ENCODE data around the gene PDPK1.
A peak's percentile ranks its signal among the peaks of the same experiment; 100 is the strongest.
"Not testable (repeated sequence)": the region's sequence is repeated elsewhere in the genome, so short reads cannot be mapped to it uniquely, and the experiment has no call there.

PDPK1 gene

DNA sequence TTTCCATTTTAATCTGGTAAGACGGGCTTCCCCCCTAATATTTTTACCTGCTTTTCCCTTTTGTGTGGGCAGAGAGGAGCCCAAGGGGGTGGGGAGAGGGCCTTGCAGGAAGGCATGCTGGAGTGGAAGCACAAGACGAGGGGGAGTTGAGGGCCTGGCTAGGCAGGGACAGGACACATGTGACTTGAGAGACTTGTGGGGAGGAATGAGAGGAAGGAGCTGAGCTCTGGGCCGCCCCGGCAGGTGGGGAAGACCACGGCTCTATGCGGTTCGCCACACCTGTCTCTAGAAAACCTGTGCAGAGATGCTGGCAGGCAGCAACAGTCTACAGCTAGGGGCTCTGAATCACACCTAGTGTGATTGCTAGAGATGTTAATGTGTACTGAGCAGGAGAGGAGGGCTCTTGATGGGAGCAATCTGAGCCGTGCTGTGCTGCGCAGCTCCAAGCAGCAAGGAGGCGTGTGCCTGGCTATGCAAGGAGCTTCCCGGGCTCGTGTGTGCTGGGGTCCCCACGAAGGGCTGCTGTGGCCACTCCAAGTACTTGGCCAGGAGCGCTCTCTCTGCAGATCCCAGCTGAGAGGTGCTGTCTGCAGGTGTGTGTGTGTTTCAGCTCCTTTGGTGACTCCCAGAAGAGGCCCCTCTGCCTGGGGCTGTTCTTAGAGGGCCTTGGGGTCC, 50.2 kb downstream of the PDPK1 start:
- no peak for DNase-seq (ENCODE audit: low read depth in 3 of 3)

DNA sequence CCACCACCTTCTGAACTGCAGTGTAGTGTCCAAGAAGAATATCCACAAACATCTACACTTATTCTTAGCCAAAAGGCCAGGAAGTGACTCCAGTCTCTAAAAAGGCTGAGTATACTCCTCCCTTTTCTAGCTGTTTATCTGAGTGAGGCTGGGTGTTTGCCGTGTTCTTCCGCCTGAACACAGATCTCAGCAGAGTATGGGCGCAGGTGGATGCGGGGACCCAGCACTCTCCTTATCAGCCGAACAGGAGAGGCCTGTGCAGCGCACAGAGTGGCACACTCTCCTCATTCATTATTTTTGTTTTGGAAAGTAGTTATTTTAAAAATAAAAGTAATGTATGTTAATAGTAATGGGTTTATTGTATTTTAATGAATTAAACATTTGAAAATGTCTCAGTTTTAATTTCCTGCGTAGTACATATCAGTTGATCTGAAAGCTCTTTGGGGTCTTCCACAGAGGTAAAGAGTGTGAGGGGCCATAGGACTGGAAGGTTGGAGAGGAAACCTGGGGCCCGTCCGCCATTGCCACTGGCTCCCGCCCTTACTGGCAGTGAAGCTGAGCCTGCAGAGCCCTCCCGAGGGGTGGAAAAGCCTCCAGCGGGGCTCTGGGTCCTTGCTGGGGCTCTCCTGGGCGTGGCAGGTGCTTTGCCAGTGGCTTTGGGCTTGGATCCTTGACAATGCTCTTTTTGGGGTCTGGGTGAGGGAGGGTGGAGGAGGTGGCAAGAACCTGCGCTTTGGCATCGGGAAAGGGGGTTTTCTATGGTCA, 53.8 kb downstream of the PDPK1 start:
- no peak for DNase-seq (ENCODE audit: low read depth in 3 of 3)

DNA sequence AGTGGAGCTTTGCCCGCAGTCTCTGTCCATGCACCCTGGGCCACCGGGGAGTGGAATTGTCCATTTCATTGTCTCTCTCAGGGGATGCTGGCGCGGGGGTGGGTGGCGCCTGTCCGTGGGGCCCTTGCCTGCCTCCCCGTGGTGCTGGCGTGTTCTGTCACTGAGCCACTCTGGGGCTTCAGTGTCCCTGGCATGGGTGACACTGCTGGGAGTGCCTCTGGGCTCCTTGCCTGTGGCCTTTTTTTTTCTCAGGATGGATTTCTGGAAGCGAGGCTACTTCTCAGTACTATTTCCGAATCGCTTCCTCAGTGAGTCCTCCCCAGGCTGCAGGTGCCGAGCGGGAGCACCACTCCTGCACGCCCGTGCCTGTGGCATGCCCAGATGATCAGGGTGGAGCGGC, 55.0 kb downstream of the PDPK1 start:
- no peak for DNase-seq (ENCODE audit: low read depth in 3 of 3)

DNA sequence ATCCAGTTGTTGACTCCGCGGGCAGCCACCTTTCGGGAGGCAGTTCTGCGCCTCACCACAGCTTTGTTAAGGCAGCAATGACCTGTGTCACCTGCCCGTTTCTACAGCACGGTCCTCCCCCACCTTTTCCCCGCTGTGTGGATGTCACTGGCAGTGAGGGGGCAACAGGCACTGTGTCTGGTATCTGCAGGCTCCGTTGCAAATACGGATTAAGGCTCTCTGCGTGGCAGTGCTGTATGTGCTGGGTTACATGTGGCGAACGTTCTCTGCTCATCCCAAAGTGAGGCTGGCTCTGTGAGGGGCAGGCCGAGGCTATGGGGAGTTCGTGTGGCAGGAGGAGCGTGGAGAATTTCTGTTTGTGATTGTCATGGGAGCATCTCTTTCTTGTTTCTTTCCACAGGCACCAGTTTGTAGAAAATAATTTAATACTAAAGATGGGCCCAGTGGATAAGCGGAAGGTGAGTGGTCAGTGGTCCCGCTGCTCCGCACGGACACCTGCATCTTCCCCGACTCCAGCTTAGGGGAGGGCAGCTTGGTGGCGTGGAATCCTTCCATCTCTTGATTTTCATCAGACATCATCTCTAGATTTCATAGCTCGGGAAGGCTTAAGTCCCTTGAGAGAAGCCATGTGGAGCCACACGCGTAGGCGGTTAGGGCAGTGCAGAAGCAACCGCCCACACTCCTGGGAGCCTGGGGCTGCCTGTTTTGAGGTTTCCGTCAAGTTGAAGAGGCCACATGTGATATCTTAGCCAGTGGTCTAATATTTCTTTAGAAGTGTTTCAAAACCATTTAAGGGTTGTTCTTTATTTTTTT, 57.8 kb downstream of the PDPK1 start:
- no peak for DNase-seq (ENCODE audit: low read depth in 3 of 3)

DNA sequence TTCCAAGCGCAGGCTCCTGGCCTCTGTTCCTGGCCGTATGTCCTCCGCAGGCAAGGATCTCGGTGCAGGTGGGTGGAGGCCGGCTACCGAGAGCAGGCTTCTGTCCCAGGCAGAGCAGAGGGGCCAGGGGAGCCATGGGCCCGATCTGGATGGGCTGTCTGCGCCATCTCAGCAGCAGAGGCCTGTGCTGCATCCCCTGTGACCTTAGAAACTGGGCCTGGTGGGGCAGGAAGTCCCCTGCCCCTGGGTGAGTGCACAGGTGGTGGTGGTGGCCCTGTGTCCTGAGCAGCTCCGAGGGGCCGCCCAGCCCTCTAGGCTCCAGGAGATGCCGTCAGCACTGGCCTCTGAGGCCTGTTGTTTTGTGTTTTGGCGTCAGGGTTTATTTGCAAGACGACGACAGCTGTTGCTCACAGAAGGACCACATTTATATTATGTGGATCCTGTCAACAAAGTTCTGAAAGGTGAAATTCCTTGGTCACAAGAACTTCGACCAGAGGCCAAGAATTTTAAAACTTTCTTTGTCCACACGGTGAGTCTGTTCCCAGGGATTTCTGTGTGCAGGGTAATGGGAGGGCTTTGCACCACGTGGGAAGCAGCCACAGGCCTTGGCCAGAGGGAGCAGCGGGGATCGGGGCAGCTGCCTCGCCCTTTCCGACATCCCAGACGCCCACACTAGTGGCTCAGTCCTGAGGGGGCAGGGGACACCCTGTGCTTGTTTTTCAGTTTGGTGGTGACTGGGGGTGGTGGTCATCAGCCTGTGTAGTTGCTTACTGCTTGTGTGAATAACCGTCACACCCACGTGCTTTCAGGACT, 59.1 kb downstream of the PDPK1 start:
- no peak for DNase-seq (ENCODE audit: low read depth in 3 of 3)

DNA sequence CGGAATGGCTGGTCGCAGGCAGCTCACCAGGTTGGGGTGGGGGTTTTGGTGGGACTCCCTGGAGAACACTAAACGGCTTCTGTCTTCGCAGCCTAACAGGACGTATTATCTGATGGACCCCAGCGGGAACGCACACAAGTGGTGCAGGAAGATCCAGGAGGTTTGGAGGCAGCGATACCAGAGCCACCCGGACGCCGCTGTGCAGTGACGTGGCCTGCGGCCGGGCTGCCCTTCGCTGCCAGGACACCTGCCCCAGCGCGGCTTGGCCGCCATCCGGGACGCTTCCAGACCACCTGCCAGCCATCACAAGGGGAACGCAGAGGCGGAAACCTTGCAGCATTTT, 59.7 kb downstream of the PDPK1 start:
- no peak for DNase-seq (ENCODE audit: low read depth in 3 of 3)

DNA sequence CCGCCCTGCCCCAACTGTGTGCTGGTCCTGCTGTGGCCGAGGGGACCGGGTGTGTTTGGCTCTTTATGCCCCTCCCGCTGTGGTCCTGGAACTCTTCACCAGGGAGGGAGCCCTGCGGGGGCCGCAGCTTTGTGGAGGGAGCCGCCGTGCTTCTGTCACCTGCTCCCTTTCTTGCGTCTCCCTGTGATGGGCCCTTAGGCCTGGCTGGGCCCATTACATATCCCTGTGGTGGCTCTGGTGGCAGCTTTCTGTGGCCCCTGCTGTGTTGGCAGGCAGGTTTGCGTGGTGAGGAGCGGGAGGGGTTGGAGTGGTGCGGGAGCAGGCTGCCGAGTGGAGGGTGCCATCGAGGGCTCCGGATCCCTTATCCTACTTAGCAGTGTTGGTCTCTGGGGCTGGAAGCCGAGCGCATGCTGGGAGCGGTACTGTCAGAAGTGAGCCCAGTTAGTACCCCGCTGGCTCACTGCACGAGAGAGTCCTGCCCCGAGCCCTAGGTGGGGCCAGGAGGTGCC, 60.4 kb downstream of the PDPK1 start:
- no peak for DNase-seq (ENCODE audit: low read depth in 3 of 3)

DNA sequence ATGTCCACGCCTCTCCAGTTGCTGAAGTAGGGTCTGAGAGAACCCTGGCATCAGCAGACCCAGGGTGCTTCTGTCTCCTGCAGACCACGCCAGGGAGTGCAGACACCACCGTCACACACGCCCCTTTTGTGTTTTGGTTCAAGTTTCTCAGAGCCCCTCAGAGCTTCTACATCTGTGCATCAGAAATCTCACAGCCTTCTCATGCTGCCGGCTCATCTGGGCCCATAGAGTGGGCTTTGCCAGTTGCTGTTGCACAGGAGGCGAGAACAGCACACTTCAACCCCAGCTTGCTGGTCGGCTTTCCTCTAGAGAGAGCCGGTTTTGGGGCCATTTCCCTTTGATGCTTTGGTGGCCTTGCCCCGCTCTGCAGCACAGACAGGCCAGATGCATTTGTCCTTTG, 60.9 kb downstream of the PDPK1 start:
- no peak for DNase-seq (ENCODE audit: low read depth in 3 of 3)

DNA sequence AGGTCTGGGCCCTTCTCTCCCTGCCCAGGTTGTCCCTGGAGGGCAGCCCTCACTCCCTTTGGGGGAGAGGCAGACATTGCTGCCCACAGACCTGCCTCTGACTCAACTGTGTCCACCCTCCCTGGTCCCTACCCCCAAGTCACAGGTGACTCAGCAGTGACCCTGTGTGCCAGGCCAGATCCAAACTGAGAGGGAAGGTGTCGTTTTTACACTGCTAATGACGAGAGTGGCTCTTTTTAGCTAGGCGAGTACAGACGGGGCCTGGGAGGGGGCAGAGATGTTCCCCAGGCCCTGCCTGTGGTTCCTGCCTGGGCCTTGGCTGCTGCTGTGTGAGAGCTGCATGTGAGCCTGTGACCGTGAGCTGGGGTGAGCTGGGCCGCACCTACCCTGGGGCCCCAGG, 61.3 kb downstream of the PDPK1 start:
- DNase-seq (ENCODE audit: low read depth in 3 of 3), result not testable (repeated sequence)

DNA sequence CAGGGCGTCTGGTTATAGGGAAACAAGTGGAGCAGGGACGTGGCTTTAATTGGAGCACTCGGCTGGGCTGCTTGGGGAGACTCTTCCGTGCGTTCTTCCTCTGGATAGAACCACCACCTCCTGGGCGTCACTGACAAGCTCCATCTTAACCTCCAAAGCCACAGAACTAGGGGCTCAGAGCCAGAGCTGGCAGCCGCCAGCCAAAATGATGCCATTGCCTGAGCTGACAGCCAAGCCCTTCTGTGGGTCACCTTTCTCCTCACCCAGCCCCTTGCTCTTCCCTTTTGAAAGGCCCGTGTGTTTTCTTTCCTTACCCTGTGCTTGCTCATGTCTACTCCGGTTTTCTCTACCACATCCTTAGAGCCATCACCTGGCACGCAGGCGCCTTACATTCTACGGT, 62.0 kb downstream of the PDPK1 start:
- DNase-seq (ENCODE audit: low read depth in 3 of 3), result not testable (repeated sequence)

DNA sequence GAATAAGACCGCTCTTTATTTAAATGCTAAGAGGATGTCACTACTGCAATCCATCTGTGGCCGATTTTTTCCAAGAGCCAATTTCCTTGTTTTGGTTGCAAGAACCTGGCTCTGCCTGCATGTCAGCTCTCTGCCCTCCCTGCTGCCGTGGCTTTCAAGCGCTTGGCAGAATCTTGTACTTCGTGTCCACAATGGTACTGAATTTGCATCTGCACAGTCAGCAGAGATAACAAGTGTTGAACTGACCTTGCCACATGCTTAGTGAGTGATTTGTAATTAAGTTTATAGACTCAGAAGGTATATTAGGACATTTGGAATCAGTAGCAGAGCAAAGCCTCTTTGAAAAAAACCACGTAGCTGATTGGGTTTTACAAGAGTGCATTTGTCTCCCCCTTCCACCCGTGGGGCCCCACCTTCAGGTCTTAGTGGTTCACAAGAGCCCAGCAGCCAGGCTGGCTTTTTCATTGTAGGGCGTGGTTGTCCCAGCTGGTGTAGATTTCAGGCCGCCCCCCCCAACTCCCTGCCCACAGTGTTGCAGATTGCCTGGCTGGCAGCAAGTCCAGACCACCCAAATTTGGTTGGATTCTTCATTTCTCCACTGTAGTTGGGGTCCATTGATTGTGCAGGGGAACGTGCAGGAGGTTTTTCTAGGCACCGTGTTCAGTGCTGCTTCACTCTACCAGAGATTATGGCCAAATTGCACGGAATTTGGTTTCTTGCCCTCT, 63.6 kb downstream of the PDPK1 start:
- DNase-seq (ENCODE audit: low read depth in 3 of 3), result not testable (repeated sequence)

DNA sequence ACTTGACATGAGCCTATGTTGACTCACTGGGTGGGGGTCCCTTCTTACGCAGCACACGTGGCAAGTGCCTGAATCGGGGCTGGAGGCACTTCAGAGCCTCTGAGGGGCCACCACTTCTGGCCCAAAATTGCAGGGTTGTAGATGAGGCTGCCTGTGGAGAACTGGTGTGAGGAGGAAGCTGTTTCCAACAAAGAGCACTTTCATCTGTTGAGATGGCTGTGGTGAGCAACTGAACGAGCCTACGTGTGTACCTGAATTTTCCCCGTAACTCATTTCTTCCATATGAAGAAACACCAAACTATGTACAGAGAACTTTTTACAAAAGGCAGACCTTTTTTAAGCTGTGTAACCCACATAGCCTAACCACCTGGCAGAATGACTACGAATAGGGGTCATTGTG, 64.4 kb downstream of the PDPK1 start:
- not testable (repeated sequence) for DNase-seq (ENCODE audit: low read depth in 3 of 3)

DNA sequence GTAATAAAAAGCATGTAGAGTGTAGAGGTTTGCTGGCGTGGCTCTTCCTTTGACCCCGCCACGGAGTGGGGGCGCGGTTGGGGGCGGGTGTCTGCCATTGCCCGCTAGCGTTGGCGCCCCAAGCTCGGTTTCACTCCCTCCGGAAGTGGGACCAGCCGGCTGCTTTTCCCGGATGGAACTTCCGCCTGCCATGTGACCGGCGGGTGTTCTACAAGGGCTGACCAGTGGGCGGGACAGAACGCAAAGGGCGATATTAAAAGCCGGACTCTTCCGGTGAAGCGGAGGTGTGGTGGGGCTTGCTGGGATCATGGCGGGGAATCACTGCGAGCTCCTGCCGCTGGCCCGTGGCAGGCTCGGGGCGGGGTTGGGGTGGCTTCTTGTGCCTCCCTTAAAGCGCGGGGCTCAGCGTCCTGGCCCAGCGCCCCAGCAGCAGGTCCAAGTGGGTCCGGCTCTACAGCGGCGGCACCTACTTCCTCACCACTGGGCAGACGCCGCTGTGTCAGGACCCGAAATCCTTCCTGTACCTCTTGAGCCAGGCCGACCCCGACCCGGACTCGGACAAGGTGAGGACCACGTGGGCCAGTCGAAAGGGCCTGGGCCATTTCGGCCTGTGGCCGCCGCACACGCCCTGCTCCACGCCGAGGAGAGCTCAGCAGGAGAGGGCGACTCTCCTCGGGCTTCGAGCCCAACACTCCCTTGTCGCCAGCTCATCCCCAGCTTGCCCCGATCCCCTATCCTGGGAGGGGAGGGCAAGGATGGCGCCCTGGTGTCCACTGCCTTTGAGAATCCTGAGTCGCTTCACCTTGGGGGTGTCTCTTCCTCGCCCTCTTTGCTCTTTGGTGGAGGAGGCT, 65.6 kb downstream of the PDPK1 start:
- peak; percentile 67 to 69 (median 67) for DNase-seq (ENCODE audit: low read depth in 3 of 3)

DNA sequence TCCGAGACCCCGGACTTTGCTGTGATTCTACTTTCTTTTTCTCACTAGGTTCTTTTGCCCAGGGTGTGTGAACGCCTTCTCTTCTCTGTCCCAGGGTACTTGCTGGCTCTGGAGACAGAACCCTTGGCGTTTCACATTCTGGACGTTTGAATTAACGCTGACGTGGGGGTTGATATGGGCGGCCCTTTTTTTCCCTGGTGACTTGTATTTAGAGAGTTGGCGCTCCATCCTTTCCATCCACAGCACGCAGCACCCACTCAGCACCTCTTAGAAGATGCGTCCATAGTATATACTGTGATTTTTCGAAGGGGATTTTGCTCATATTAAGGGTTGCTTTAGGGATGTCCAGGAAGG, 66.2 kb downstream of the PDPK1 start:
- not testable (repeated sequence) for DNase-seq (ENCODE audit: low read depth in 3 of 3)

DNA sequence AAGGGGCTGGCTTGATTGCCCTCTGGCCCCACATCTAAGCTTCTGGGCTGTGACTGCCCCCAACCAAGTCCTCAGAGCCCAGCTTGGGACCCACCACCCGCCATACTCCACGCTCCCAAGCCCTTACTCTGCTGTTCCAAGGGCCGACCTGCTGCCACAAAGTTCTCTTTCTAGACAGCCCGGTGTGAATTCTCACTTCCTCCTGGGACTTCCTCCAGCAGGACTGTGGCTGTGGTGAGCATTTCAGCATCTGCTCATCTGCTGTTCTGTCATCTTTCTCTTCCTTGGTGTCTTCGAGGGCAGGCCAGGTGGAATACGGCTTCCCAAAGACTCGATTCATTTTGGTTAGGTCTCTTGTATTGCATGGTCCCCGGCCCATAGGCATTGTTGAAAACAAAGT, 69.0 kb downstream of the PDPK1 start:
- not testable (repeated sequence) for DNase-seq (ENCODE audit: low read depth in 3 of 3)

DNA sequence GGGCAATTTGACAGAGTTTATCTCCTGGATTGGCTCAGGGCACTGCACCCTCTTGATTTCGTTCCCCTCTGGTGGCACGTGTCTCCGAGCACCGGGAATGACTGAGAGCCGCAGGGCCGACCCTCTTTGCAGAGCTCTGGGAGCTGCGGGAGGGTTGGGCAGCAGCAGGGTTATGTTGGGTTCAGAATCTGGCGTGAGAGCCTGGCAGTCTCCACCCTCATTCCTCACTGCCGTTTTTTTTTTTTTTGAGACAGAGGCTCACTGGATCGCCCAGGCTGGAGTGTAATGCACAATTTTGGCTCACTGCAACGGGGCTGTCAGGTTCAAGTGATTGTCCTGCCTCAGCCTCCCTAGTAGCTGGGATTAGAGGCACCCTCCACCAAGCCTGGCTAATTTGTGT, 71.5 kb downstream of the PDPK1 start:
- DNase-seq (ENCODE audit: low read depth in 3 of 3), result not testable (repeated sequence)

DNA sequence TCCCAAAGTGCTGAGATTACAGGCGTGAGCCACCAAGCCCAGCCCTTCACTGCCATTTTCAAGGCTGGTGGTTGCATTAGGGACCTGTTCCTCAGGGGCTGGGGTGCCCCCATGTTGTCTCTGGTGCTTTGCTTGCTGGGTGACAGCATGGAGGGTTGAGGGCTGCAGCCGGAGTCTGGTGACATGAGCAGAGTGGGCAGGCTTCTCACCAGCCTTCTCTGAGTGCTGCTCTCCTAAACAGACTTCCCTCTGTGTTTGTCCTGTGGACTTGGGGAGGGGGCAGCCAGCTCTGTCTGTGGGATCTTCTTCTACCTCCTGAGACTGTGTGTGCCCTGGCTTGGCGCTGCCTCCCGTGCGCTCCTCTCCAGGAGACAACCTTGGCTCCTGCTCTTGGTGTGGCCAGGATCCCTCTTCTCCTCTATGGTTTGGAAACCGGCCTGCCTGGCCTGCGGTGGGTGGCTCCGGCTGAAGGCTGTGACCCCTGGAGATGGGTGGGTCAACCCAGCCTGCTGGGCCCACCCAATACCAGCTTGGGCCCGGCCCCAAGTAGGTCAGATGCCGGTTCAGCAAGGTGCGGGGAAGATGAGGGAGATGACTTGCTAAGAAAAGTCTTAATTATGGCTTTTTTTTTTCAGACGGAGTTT, 72.1 kb downstream of the PDPK1 start:
- no peak for DNase-seq (ENCODE audit: low read depth in 3 of 3)

DNA sequence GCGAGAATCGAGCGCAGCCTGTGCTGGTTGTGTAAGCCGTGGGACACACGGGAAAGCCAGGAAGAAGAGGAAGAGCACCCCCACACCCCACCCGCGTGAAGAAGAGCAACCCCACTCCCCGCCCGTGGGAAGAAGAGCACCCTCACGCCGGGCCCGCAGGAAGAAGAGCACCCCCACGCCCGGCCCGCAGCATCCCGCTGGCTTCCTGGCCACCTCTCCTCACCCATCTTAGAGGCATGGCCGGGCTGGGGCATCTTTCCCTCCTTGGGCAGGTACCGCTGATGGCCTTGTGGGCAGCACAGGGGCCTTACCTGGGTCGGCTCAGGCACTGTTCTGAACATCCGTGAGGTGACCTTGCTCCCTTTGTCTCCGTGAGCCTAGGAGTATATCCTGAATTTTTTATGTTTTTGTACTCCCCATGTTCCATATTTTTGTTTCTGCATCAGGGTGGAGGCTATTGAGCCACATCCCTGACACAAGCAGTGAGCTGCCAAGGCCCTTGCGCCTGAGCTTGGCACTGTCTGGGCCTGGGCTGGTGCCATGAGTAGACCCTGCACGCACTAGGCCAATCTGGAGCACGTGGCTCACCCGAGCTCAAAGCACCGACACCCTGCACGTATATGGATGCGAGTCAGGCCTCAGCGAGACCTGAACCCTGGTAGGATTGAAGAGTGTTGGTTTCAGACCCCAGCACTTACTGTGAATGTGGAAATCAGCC, 73.1 kb downstream of the PDPK1 start:
- DNase-seq (ENCODE audit: low read depth in 3 of 3), result no peak

DNA sequence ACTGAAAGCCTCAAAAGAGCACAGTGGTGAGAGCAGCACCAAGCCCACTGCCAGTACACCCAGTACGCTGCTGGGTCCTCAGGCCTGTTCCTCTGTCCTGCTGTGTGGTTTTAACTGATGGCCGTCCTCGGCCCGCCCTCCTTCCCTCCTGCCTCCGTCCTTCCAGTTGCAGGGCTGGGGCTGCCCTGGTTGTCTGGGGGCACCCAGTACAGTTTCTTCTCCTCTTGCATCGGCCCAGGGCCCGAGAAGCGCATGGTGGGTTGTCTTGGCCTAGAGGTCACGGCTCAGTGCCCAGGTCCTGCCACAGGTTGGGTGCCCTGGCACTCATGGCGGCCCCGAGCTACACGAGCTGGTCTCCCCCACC, 73.7 kb downstream of the PDPK1 start:
- DNase-seq (ENCODE audit: low read depth in 3 of 3), result no peak

All from stimulated activated CD4-positive, alpha-beta T cell treated with anti-CD3 and anti-CD28 coated beads, TNF-alpha, amount 100 ng/mL, for 4 hours (primary cell).